Adrenal gland (tissue), 12 donors: ENCODE data around the gene SPATA16. TPM values are rescaled to one million over a fixed set of nuclear protein-coding genes. Genes with fewer than 3 reads are reported as not detected.

Source experiments
- DNase-seq, 7 donors: peaks; one replicate each; pipeline ENCODE4 v3.0.0-alpha.2; 2019 to 2020
- H3K27ac ChIP-seq, 5 donors: fragments of 200-600 bp; sonication (generic) in 4 of 5; 1 replicate in 3 of 5; 2 replicates in 2 of 5; pipeline versions ENCODE4 v1.5.1 to v1.8.0; 2016 to 2020; ENCODE audit warnings: mild to moderate bottlenecking in 1 of 5
- H3K27me3 ChIP-seq: fragments of 200-600 bp; 2 replicates; pipeline ENCODE4 v1.8.0; 2021
- H3K36me3 ChIP-seq, 2 donors: fragments of 200-600 bp; replicated peaks in 1 of 2; 1 replicate in 1 of 2; 2 replicates in 1 of 2; pipeline versions ENCODE4 v1.5.1 to v1.8.0; 2018 to 2022
- H3K4me1 ChIP-seq, 2 donors: fragments of 200-600 bp; replicated peaks in 1 of 2; 1 replicate in 1 of 2; 2 replicates in 1 of 2; pipeline versions ENCODE4 v1.5.1 to v1.8.0; 2018 to 2021
- H3K4me3 ChIP-seq, 4 donors: fragments of 200-600 bp; sonication (generic) in 3 of 4; one replicate each; pipeline ENCODE4 v1.5.1; 2016 to 2018
- H3K9me3 ChIP-seq, 3 donors: fragments of 200-600 bp; sonication (generic) in 1 of 3; replicated peaks in 1 of 3; 1 replicate in 2 of 3; 2 replicates in 1 of 3; pipeline versions ENCODE4 v1.5.1 to v1.8.0; 2016 to 2021
- CTCF ChIP-seq, 6 experiments: fragments of 450-650 bp in 4 of 6; fragments of 200-600 bp in 2 of 6; sonication (generic) in 1 of 6; IDR thresholded peaks; 1 replicate in 5 of 6; 2 replicates in 1 of 6; pipeline versions ENCODE4 v1.5.1 to v1.8.0; 2016 to 2021; ENCODE audit warnings: antibody characterized with exemption in 6 of 6, mild to moderate bottlenecking in 2 of 6, moderate library complexity in 1 of 6
- POLR2A ChIP-seq, 2 donors: fragments of 450-650 bp; IDR thresholded peaks; one replicate each; pipeline ENCODE4 v1.6.1; 2017; ENCODE audit warnings: antibody characterized with exemption in 2 of 2, mild to moderate bottlenecking in 2 of 2, moderate library complexity in 1 of 2
- WGBS, 4 donors: extraction: QIAGEN DNeasy Blood & Tissue Kit in 2 of 4; methylation state at CpG; one replicate each; pipeline versions ENCODE4 v1.1.5 to v1.1.7; 2013 to 2017; 5-methylcytosine and 5-hydroxymethylcytosine counted together
- intact Hi-C, 2 donors: fragments of 100-400 bp; cut with DNase I; formaldehyde crosslinking; loops; one replicate each; pipeline versions ENCODE4 v1.14.1 to v1.15.0; 2022 to 2023
- polyA plus RNA-seq, 3 donors: library from polyadenylated mRNA; stranded (reverse); fragments of 200-250 nt in 2 of 3; fragments of 350-450 nt in 1 of 3; fragmentation: Illumina TruSeq in 1 of 3; extraction: RNeasy Lipid Tissue Mini Kit (QIAGEN cat#74804) in 1 of 3; gene quantifications; one replicate each; pipeline ENCODE4 v1.2.3, GENCODE V29; 2013 to 2014
- total RNA-seq, 9 donors: library from RNA; depleted of rRNA in 4 of 9; stranded (reverse); fragments of >200 nt in 4 of 9; fragments of 120-200 nt in 1 of 9; fragmentation: NEBNext Ultra II Directional in 1 of 9; extraction: Animal tissue kit (Norgen Biotek cat#: 25700) in 1 of 9; gene quantifications; one replicate each; pipeline versions ENCODE4 v1.1.0 to v1.2.4, GENCODE V29; 2013 to 2023
- donor health status: healthy with polysubstance abuse.
- donor health status: Bipolar disorder and iron deficiency.
- donor health status: DM: yes; HTN: yes; CAD: no.
- donor health status: DM: no; HTN: no; CAD: no.
- donor health status: DM: no; HTN: no; CAD: no.
- donor health status: DM: yes; HTN: yes; CAD: no.

Gene SPATA16
- total and polyA plus RNA-seq, 12 donors = not detected

GRCh38 chr3:172931746-172932285 is 209.2 kb downstream of the SPATA16 start:
- DNase-seq = no peak
- H3K27ac ChIP-seq = no peak overlapping the region
- no peaks in the 10 kb centered on the region for H3K4me1 ChIP-seq
- no peaks in the 10 kb centered on the region for H3K36me3 ChIP-seq
- intact Hi-C loops = no loop called here
- no peaks in the 10 kb centered on the region for H3K27me3 ChIP-seq
- no peak for TF ChIP-seq POLR2A (IDR thresholded peaks at IDR 0.05)
- TF ChIP-seq CTCF (IDR thresholded peaks at IDR 0.05) = no peak
- H3K9me3 ChIP-seq = no peaks in the 10 kb centered on the region
- H3K4me3 ChIP-seq = no peak overlapping the region

- 78 to 86% (median 83%) methylated on average over 1 of the region's 1 CpG for WGBS, 4 donors
- no peak overlapping the region for H3K4me3 ChIP-seq
- no peaks in the 10 kb centered on the region for H3K36me3 ChIP-seq
- no peaks in the 10 kb centered on the region for H3K27me3 ChIP-seq
- H3K4me1 ChIP-seq = no peaks in the 10 kb centered on the region
- no peak overlapping the region for H3K27ac ChIP-seq
- intact Hi-C loops = no loop called here
- H3K9me3 ChIP-seq = no peaks in the 10 kb centered on the region
- DNase-seq = no peak
- no peak for TF ChIP-seq POLR2A (IDR thresholded peaks at IDR 0.05)
- TF ChIP-seq CTCF (IDR thresholded peaks at IDR 0.05) = no peak
Observed at GRCh38 chr3:172929451-172929850, 211.6 kb downstream of the SPATA16 start.

GRCh38 chr3:172924546-172924945 is 216.5 kb downstream of the SPATA16 start:
- WGBS, 4 donors = 70 to 92% (median 89%) methylated on average over 3 of the region's 3 CpGs
- Histone ChIP-seq H3K27ac (no peak overlapping the region), H3K4me1 (no peaks in the 10 kb centered on the region), H3K9me3 (no peaks in the 10 kb centered on the region), H3K27me3 (no peaks in the 10 kb centered on the region), H3K36me3 (no peaks in the 10 kb centered on the region), H3K4me3 (no peak overlapping the region)
- TF ChIP-seq POLR2A (IDR thresholded peaks at IDR 0.05) (no peak), CTCF (IDR thresholded peaks at IDR 0.05) (no peak)
- intact Hi-C loops = no loop called here
- no peak for DNase-seq

GRCh38 chr3:172919297-172919683 is 221.7 kb downstream of the SPATA16 start:
- TF ChIP-seq POLR2A (IDR thresholded peaks at IDR 0.05) (no peak), CTCF (IDR thresholded peaks at IDR 0.05) (no peak)
- intact Hi-C loops = no loop called here
- 81 to 97% (median 88%) methylated on average over 2 of the region's 2 CpGs for WGBS, 4 donors
- no peaks in the 10 kb centered on the region for H3K9me3 ChIP-seq
- H3K27ac ChIP-seq = no peak overlapping the region
- H3K36me3 ChIP-seq = no peaks in the 10 kb centered on the region
- H3K27me3 ChIP-seq = no peaks in the 10 kb centered on the region
- no peak for DNase-seq
- H3K4me3 ChIP-seq = no peak overlapping the region
- peaks cover 3 to 23% of the 10 kb centered on the region in 2 donors for H3K4me1 ChIP-seq
